Cortex of kidney (tissue), 1 donor: ENCODE results near the gene PLEKHA1.

ENCODE experiments used
- DNase-seq: peaks from one replicate; lab custom pipeline; 2025; lab: John Stamatoyannopoulos, UW

The PLEKHA1 gene

DNA sequence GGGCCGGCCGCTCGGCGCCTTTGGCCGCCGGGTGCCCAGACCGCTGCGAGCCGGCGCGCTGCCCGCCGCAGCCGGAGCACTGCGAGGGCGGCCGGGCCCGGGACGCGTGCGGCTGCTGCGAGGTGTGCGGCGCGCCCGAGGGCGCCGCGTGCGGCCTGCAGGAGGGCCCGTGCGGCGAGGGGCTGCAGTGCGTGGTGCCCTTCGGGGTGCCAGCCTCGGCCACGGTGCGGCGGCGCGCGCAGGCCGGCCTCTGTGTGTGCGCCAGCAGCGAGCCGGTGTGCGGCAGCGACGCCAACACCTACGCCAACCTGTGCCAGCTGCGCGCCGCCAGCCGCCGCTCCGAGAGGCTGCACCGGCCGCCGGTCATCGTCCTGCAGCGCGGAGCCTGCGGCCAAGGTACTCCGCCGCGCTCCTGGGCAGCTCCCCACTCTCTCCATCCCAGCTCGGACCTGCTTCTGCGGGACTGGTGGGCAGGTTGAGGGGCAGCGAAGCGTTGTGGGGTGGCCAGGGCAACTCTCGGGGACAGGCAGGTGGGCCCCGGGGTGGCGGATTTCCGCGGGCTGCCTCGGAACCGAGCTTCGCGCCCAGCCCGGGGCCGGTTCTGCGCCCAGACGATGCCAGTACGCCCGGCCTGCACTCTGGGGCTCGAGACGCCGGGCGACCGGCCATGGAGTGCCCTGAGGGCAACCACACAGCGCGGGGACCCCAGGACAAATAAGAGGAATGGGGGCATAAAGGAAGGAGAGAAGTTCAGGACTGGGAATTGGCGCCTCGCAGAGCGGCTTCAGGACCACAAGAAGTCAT lies 87.4 kb downstream of the PLEKHA1 start:
- no peak for DNase-seq

DNA sequence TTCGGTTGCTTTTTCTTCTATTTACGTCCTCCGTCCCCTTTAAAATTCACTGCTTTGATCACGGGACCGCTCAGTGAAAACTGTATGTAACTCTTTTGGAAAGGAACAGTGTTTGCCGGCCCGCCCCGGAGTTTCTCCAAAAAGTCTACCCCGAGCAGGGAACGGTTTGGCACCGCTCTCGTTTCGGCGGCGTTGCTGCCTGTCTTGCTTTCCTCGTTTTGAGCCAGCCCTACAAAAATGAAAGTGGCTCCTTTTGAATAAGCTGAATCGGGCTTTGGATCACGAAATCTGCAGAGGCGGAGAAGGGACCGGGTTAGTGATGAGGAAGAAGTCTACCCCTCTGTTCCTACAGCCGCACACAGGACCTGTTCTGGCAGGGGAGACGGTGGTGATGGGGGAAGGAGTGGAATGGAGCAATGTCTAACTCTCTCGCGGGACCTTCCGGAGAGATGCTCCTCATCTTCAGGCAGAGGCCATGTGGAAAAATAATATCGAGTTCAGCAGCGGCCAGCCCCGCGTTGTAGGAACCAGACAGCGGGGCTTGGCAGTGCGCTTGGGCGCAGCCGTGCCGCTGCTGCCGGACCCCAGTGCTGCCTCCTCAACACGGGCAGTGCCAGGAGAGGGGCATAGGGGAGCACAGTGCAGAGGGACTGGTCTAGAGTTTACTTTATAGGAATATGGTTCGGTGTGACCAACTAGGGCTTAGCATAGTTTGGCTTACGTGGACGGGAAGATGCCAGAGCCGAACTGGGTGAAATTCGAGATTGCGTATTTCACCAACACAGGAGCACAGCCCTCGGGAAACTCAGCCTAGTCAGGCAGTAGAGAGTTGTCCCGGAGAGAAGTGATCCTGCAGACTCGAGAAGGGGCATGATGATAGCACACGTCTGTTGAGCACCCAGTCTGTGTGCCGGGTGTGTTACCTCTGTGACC lies 88.3 kb downstream of the PLEKHA1 start:
- no peak for DNase-seq

DNA sequence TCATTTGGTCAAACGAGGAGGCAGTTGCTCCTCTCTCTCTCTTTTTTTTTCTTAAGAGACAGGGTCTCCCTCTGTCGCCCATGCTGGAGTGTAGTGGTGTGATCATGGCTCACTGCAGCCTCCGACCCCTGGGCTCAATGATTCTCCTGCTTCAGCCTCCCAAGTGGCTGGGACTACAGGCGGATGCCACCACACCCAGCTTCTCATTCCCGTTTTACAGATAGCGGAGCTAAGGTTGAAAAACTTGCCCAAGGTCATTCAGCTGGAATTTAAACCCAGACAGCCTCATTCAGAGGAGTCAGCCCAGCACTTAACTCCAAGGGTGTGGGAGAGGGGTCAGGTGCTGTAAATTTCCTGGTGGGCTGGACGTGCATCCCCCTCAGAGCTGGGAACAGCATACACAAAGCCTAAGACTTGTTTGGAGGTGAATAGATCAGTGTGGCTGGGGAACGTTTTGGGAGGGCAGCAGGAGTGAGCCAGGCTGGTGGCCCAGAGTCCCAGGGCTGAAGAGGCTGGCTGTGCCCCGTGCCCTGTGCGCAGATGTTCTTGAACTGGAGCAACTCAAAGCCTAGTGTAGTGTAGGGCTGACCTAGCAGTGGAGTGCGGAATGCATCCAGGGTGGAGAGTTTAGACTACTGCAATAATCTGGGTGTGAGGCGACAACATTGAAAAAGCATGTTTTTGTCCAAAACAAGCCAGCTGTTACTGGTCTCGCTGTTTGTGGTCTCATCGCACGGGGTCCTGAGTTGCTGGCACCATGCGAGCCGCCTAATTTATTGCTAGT lies 89.2 kb downstream of the PLEKHA1 start:
- no peak for DNase-seq

DNA sequence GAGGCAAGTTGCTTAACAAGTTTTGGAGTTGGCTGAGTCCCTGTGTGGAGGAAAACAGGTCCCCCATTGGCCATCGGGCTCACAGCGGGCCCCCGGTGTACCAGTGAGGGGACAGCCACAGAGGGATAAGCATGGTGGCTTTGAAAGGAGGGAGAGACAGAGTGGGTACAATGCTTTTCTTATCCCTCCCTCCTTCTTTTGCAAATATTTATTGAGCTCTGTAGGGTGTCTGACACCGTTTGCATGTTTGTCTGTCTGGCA lies 89.7 kb downstream of the PLEKHA1 start:
- DNase-seq = no peak

DNA sequence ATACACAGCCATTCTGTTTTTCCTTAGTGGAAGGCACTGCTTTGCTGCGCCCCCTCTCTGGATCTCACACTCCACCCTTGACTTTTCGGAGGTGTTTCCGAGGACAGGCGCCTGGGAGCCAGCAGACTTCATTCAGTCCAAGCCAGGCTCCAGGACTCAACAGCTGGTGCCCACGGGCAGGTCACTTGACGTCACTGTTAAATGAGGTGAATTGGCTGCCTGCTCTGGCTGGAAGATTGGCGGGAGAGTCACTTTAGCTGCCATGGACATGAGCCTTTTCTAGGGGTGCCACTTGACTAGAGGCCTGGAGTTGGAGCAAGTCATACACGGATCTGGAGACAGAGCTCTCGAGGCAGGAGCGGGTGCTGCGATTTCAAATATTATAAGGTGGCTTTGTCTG lies 90.1 kb downstream of the PLEKHA1 start:
- DNase-seq = no peak

DNA sequence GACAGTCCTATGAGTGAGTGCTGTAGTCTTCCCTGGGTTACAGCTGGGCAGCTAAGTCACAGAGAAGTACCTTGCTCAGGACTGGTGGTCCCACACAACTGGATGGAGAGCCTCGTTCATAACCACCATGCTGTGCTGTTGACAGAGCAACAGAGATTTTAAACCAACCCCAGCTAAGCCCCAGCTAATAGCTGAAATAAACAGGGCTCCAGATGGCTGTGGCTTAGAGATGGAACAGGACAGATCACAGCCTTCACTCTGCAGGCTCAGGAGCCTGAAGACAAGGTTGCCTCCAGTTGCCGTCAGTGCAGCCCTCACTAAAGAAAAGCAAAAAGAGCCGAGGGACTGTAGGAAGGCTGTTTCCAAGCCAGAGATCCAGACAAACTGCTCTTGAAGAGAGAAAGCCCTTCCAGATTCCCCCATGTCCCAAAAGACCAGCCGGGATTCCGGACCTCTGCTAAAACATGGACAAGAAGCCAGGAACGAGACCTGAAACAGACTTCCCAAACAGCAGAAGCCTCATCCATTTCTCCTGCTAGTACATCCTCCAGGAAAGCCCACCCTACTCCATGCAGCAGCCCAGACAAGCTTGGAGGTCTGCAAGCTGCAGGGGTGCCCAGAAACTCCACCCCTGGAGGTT lies 91.0 kb downstream of the PLEKHA1 start:
- DNase-seq = no peak

DNA sequence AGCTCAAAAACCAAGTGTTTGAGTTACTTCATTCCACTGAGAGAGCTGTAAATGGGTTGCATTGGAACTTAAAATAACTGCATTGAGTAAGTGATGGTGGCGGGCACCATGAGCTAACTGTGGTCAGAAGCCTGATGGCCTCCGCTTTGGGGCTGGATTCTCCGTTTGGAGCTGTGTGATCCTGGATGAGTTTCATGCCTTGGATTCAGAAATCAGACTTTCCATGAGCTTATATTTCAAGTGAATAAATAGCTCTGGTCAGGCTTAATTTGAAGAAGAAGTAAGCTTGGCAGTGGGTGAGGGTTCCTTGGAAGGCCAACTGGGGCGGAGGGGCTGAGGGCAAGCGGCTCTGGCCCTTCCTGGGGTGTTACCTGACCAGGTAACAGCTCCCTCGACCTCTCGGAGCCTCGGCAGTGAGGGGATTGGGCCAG lies 92.5 kb downstream of the PLEKHA1 start:
- no peak for DNase-seq

DNA sequence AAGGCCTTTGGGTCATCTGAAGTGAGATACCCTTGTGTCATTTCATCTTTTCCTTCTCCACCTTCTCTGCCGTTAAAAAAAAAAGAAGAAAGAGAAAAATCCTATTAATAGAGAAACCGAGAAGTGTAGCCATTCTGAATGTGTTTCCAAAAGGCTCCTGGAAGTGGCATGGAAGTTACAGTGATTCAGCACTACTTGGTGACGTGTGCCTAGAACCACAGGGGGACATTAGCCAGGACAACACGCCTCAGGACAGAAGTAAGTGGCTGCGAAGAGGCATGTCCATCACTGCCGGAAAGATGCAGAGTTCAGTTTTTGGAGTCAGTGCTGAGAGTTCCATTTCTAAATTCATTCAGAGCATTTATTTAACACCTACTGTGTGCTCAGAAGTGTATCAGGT lies 93.2 kb downstream of the PLEKHA1 start:
- DNase-seq = no peak

DNA sequence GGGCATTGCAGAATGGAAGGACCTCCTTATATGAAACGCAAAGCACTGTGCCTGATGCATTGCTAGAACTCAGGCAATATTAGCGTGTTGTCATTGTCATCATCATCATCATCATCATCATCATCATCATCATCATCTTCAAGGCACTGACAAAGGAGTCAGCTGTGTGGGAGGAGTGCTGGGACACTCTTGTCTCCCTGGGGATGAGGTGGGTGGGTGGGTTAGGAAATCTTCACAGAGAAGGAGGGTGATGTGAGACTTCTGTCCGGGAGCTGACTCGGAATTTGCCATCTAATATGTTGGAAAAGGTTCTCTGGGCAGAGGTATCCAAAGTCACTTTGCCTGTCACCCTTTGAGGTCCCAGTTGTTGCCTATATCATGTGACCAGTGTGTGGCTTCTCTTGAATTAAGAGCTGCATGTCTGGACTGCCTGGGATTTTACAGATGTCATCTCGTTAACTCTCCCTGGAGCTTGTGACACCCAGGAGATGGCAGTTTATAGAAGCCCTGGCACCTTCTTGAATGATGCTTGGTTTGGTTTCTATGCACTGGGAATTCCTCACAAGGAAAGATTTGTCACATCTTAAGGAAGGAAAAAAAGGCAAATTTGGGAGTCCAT lies 93.9 kb downstream of the PLEKHA1 start:
- no peak for DNase-seq

DNA sequence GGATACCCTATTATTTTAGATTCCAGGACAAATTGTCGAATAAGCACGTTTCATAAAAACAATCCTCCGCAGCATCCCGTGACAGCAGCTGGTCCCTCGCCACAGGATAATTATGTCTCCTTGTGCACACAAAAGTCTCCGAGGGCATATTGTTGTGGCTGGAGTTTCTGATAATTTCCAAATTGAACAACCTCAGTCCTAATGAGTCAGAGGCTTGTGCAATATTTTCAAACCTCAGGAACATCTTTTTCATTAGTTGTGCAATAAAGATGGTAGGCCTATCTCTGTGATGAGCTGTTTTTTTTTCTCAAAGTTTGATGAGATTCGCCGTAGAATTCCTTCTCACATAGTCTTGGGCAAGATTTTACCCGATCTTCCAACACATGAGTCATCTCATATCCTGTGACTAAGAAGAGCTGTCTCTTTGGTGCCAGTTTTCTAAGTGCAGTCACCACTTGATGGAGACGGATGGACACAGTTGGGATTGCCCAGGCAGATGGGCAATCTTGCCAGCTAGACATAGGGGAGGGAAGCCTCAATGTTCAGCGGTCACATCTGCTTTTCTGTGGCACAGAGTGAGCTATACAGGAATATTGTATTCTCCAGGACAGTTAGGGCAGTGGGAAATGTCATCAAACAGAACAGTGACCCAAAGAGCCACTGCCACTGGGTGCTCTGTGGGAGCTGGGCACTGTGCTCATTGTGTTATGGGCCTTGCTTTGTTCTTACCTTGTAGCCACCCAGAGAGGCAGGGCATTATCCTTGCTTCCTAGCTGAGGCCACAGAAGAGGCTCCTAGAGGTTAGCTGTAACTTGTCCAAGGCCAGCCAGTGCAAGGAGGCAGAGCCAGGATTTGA lies 94.6 kb downstream of the PLEKHA1 start:
- DNase-seq = no peak

DNA sequence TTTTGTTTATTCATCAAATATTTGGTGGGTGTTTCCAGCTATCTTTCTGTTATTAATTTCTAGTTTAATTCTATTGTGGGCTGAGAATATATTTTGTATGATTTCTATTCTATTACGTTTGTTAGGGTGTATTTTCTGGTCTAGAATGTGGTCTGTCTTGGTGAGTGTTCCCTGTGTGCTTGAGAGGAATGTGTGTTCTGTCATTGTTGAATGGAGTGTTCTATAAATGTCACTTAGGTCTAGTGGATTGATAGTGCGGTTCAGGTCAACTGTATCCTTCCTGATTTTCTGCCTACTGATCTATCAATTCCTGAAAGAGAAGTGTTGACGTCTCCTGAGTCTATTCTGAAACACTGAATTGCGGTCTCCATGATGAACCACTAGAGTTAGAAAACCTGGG lies 95.3 kb downstream of the PLEKHA1 start:
- DNase-seq = no peak

DNA sequence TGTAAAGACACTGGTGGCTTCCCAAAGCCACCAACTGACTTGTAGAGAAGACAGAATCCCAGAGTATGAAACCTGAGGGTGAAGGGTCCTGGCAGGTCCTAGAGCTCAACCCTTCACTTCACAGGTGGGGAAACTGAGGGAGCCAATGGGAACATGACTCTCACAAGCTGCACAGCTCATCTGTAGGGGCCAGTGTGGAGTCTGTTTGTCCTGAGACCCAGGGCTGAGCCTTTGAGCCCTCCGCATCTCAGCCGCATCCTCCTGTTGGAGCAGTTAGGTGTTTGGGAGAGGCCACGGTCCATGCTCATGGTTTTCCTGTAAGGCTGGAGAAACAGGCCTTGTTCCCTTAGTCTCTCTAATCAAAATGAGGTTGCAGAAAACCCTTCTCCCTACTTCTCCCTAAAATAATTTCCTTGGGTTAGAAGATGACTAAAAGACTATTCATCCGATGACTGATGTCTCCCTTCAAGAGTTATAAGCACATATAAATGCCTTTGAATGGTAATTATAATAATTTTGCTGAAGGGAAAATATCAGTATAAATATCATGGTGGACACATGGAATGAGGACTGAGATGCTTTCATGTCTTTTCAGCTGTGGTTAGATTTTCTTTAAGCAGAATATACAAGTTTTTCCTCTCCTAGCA lies 97.1 kb downstream of the PLEKHA1 start:
- no peak for DNase-seq

DNA sequence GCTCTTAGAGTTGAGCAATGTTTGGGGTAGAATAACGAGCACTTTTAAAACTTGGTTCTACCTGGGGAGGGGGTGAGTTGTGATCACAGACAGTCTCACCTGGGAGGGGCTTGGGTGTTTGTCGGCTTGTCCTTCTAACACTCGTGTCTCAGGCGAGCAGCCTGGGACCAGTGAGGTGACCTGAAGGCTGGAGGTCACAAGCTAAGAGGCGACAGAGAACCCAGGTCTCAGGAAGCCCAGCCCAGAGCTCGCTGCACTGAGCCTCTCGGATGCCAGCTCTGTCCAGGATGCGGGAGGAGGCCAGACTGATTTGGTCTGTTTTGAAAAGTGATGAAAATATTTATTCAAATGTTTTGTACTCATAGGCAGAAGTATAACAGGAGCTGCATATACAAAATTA lies 98.6 kb downstream of the PLEKHA1 start:
- no peak for DNase-seq

DNA sequence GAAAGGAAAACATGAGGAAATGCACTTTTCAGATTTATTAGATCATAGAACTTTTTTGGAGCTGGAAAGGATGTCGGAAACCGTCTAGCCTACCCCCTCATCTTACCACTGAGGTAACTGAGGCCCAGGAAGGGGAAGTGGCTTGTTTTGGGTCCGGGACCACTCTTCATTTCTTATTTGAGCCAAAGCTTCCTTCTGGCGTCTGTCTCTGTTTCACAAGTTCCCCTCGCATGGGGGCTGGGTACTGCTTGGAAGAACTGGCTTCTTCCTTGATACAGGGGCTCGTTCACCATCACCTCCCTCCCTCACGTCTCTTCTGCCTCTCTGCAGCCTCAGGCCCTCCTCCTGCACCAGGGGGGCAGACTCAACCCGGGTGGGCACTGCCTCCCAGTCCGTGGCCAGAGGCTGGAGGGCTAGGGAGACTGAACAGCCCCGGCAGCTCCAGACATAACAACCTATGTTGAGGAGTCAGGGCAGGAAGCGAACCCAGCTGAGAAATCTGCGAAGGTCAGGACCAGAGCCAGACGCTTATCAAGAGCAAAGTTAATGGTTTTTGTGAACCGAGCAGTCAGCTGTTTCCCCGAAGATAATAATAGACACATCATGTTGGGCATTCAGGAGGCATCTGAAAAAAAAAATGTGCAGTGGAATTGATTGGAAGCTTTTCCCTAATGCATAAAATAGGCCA lies 99.8 kb downstream of the PLEKHA1 start:
- no peak for DNase-seq

DNA sequence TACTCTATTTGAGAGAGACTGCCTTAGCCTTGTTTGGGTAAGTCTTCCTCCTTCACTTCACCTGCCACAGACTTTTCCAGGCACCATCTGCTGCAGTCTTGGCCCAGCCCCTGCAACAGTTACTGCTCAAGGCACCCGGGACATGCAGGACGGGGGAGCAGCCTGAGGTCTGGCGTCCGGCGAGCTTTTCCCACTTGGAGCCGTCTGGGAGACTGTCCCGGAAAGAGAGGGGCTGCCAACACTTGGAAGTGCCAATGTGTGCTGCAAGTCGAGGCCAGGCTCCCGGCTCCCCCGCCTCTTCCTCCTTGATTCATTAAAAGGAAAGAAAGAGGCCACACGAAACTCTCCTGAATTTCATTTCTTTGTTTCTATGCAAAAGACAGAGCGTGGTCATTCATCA lies 100.6 kb downstream of the PLEKHA1 start:
- DNase-seq = no peak

DNA sequence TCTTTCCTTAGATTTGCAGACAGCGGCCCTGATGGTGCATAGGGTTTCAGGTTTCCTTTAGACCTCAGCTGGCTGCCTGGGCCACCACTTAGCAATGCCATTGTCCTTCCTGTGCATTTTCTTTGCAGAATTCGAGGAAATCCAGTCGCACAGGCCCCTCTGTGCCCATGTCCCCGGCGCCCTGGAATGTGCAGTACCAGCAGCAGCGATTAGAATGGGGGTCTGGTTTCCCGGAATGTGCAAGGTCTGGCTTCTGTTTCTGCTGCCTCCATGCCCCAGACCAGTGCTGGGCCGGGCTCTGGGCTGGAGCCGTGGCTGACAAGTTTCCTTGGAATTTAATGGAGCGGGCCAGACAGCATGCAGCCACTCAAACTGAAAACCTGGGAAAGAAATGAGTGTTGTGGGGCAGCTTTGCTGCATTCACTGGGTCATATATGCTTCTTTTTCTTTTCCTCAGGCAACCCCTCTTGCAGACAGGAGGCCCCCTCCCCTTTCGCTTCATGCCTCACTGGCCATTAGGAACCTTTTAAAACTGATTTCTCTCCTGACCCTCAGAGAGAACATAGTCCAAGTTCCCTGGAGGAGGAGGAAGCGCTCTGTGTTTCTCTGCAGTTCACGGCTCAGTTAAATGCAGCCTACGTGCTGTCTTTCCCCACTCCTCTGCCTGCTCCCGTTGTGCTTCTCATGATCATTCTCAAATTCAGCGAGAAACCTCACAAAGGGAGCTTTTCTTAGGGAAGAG lies 101.3 kb downstream of the PLEKHA1 start:
- DNase-seq = no peak

DNA sequence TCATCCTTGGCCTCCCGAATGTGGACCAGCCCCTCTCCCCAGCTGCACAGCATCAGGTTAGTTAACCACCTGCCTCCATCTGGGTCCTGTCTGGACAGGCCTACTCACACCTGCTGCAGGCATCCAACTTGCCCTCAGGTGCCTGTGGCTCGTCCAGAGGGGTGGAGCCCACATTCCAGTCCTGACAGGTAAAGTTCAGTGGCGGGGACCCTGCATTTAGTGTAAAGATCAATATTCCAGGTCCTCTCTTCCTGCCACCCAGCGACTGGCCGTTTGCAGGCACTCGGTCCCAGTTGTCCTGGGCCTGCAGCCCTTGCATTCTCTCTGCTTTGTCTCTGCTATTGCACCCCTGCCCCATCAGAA lies 101.8 kb downstream of the PLEKHA1 start:
- DNase-seq = no peak

DNA sequence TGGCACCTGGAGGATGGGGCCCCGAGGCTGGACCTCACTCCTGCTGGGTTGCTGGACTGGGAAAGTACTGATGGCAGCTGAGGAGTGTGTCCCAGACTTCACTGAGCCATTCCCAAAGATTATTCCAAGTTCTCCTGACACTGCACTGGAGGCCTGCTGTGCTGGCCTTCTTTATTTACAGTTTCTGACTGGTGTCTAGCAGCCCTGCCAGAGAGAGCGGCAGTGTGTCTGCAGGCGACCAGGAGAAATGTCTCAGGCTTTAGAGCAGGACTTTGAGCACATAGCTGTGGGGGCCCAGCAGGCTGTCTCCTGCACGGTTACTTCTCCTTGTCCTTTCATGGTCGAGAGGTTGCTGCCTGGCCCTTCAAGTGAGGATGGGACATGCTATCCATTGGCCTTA lies 102.9 kb downstream of the PLEKHA1 start:
- DNase-seq = no peak

DNA sequence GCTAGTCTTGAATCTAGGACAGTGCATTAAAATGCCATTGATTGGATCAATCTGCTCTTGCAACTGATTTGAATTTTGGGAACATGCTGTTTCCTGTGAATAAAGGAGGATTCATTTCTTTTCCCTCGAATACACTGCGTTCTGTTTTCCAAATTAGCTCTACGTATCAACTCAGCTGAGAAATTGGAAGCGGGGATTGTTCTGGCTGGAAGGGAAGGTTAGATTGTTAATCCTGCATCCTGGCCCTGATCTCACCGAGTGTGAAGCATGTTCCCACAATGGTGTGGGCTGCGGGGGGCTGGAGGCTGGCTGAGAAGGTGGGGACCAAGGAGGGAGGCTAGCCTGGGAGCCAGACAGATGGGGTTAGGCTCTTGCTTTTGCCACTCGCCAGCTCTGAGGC lies 104.5 kb downstream of the PLEKHA1 start:
- DNase-seq = no peak
